ENCODE results near the gene ATXN7. TPM values are rescaled to one million over a fixed set of nuclear protein-coding genes. Genes with fewer than 3 reads are reported as not detected.

ATXN7 gene
- total and polyA plus RNA-seq, 8 donors, result 2.1 to 333 (median 30.8) TPM

GRCh38 chr3:63975723-63976122 is 112.1 kb downstream of the ATXN7 start:
- H3K27ac ChIP-seq, result peak overlapping the region in 2 of 5 donors; percentile 36 to 48
- WGBS, 5 donors, result 50 to 79% (median 67%) methylated on average over 3 of the region's 3 CpGs
- H3K36me3 ChIP-seq, result peaks cover 7 to 16% (median 10%) of the 10 kb centered on the region in 4 donors
- TF ChIP-seq POLR2A (IDR thresholded peaks at IDR 0.05) (no peak), POLR2AphosphoS5 (IDR thresholded peaks at IDR 0.05) (no peak), EP300 (IDR thresholded peaks at IDR 0.05) (no peak)
- TF ChIP-seq, protein P1, sequence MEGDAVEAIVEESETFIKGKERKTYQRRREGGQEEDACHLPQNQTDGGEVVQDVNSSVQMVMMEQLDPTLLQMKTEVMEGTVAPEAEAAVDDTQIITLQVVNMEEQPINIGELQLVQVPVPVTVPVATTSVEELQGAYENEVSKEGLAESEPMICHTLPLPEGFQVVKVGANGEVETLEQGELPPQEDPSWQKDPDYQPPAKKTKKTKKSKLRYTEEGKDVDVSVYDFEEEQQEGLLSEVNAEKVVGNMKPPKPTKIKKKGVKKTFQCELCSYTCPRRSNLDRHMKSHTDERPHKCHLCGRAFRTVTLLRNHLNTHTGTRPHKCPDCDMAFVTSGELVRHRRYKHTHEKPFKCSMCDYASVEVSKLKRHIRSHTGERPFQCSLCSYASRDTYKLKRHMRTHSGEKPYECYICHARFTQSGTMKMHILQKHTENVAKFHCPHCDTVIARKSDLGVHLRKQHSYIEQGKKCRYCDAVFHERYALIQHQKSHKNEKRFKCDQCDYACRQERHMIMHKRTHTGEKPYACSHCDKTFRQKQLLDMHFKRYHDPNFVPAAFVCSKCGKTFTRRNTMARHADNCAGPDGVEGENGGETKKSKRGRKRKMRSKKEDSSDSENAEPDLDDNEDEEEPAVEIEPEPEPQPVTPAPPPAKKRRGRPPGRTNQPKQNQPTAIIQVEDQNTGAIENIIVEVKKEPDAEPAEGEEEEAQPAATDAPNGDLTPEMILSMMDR (IDR thresholded peaks at IDR 0.05), result no peak
- H3K4me1 ChIP-seq, result peaks cover 30 to 92% (median 65%) of the 10 kb centered on the region in 4 donors
- no peak for DNase-seq
- no peaks in the 10 kb centered on the region for H3K9me3 ChIP-seq
- intact Hi-C loops (cut with DNase I; ENCODE audit: low total_unique reads), result no loop called here
- H3K4me3 ChIP-seq, result no peak overlapping the region
- no peaks in the 10 kb centered on the region for H3K27me3 ChIP-seq

DNA sequence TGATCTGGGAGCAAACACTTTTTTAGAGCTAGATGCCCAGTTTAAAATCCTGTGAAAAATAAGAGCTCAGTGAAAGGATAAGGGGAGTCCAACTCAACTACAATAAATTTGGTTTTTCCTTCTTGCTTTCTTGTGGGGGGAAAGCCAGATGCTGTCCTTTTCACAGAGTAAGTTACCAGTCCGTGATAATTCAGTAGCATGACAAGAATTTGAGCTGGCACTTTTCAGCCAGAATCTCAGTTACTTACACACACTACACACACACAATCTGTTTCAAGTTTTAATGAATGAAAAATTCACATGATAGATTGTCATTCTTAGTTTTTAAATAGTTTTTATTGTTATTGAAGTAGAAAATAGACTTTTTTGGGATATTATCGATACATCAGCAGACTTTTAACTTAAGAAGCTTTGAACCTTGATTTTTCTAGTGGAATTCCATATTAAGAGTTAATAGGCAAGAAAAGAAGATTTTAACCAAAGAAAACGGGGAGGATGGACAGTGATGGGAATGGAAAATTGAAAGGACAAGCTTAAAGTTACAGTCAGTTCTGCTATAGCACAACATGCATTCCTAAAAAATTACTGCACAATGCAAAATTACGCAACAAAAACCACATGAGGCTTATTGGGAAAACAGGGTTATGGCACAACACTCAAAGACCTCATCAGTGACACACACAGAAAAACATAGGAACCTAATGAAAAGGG is 112.6 kb downstream of the ATXN7 start:
- Histone ChIP-seq H3K4me1 (peaks cover 24 to 91% (median 62%) of the 10 kb centered on the region in 4 donors), H3K27me3 (no peaks in the 10 kb centered on the region), H3K9me3 (no peaks in the 10 kb centered on the region), H3K4me3 (no peak overlapping the region), H3K27ac (peak overlapping the region in 2 of 5 donors; percentile 36 to 48), H3K36me3 (peaks cover 12 to 22% (median 16%) of the 10 kb centered on the region in 4 donors)
- TF ChIP-seq POLR2A (IDR thresholded peaks at IDR 0.05) (no peak), POLR2AphosphoS5 (IDR thresholded peaks at IDR 0.05) (peak in 2 of 3 donors; percentile 51 to 56), EP300 (IDR thresholded peaks at IDR 0.05) (no peak)
- TF ChIP-seq, protein P1 (IDR thresholded peaks at IDR 0.05), result no peak
- intact Hi-C loops (cut with DNase I; ENCODE audit: low total_unique reads), result no loop called here
- 75 to 95% (median 88%) methylated on average over 4 of the region's 4 CpGs for WGBS, 5 donors
- DNase-seq, result no peak

- Histone ChIP-seq H3K4me1 (peaks cover 23 to 86% (median 60%) of the 10 kb centered on the region in 4 donors), H3K9me3 (no peaks in the 10 kb centered on the region), H3K36me3 (peaks cover 16 to 28% (median 21%) of the 10 kb centered on the region in 4 donors), H3K27ac (peak overlapping the region in 2 of 5 donors; percentile 36 to 48), H3K27me3 (no peaks in the 10 kb centered on the region), H3K4me3 (no peak overlapping the region)
- TF ChIP-seq POLR2A (IDR thresholded peaks at IDR 0.05) (no peak), POLR2AphosphoS5 (IDR thresholded peaks at IDR 0.05) (no peak), EP300 (IDR thresholded peaks at IDR 0.05) (no peak)
- TF ChIP-seq, protein P1 (IDR thresholded peaks at IDR 0.05), result no peak
- intact Hi-C loops (cut with DNase I; ENCODE audit: low total_unique reads), result no loop called here
- no peak for DNase-seq
- WGBS, 5 donors, result 72 to 81% (median 79%) methylated on average over 2 of the region's 2 CpGs
These were observed 113.2 kb downstream of the ATXN7 start for GRCh38 chr3:63976872-63977200.

- H3K9me3 ChIP-seq, result no peaks in the 10 kb centered on the region
- H3K36me3 ChIP-seq, result peaks cover 26 to 38% (median 32%) of the 10 kb centered on the region in 4 donors
- H3K27me3 ChIP-seq, result no peaks in the 10 kb centered on the region
- TF ChIP-seq EP300 (IDR thresholded peaks at IDR 0.05) (no peak), POLR2A (IDR thresholded peaks at IDR 0.05) (no peak), POLR2AphosphoS5 (IDR thresholded peaks at IDR 0.05) (no peak)
- TF ChIP-seq, protein P1 (IDR thresholded peaks at IDR 0.05), result no peak
- no peak for DNase-seq
- peaks cover 17 to 77% (median 49%) of the 10 kb centered on the region in 4 donors for H3K4me1 ChIP-seq
- 73 to 77% (median 76%) methylated on average over 4 of the region's 4 CpGs for WGBS, 5 donors
- intact Hi-C loops (cut with DNase I; ENCODE audit: low total_unique reads), result no loop called here
- H3K27ac ChIP-seq, result no peak overlapping the region
- H3K4me3 ChIP-seq, result no peak overlapping the region
These were observed 114.2 kb downstream of the ATXN7 start for GRCh38 chr3:63977893-63978292.

Data from stomach (tissue), 9 donors.